ENCODE data around the gene DHX58.

DNA sequence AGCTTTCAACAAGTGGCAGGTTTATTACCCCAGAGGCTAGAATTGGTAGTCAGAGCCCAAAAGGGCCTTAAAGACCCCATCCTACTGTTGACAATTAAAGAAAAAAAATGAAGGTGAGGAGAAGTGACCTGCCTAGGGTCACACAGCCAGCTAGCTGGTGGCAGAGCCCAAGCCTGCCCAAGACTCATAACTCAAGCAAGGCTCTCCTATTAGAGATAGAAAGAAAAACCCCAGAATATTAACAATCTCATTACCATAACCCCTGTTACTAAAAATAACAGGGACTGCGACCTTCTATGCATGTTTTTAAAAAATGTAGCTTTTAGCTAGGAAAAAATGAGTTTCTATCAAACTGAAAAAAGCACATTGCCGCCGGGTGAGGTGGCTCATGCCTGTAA, 24.1 kb upstream of the DHX58 start:
- TF ChIP-seq EZH2 (IDR thresholded peaks at IDR 0.05; ENCODE audit: borderline replicate concordance, low read length), result no peak
- TF ChIP-seq, protein P1, sequence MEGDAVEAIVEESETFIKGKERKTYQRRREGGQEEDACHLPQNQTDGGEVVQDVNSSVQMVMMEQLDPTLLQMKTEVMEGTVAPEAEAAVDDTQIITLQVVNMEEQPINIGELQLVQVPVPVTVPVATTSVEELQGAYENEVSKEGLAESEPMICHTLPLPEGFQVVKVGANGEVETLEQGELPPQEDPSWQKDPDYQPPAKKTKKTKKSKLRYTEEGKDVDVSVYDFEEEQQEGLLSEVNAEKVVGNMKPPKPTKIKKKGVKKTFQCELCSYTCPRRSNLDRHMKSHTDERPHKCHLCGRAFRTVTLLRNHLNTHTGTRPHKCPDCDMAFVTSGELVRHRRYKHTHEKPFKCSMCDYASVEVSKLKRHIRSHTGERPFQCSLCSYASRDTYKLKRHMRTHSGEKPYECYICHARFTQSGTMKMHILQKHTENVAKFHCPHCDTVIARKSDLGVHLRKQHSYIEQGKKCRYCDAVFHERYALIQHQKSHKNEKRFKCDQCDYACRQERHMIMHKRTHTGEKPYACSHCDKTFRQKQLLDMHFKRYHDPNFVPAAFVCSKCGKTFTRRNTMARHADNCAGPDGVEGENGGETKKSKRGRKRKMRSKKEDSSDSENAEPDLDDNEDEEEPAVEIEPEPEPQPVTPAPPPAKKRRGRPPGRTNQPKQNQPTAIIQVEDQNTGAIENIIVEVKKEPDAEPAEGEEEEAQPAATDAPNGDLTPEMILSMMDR (conservative IDR thresholded peaks at IDR 0.05 in 1 of 2, IDR thresholded peaks at IDR 0.05 in 1 of 2; ENCODE audit: extremely low read depth in 1 of 2, insufficient read depth in 1 of 2, low read depth in 1 of 2, low read length in 2 of 2), result no peak

All from mammary epithelial cell (primary cell).